PC-9 (cell line): ENCODE measurements around the gene SCN1B. TPM values are rescaled to one million over a fixed set of nuclear protein-coding genes. Genes with fewer than 3 reads are reported as not detected.

Experiments used
- BruUV-seq: library from RNA; stranded (reverse); fragments of 400-500 nt; replicated peaks from 2 replicates; lab custom pipeline; 2021; lab: Mats Ljungman, UMichigan
- CTCF ChIA-PET: fragments of 300-600 bp; sonication (Branson Sonifier 250); formaldehyde crosslinking; loops from one replicate; lab custom pipeline; 2022; ENCODE audit warnings: antibody characterized with exemption; lab: Charles Lee
- POLR2A ChIA-PET: fragments of 300-600 bp; sonication (Branson Sonifier 250); formaldehyde crosslinking; loops from one replicate; lab custom pipeline; 2022; ENCODE audit warnings: antibody characterized with exemption; ENCODE audit not compliant: unreplicated experiment; lab: Charles Lee
- DNase-seq, 2 experiments: peaks; one replicate each; pipeline versions ENCODE4 v3.0.0 to v3.0.0-alpha.2; 2015 to 2022; ENCODE audit warnings: mixed read lengths in 1 of 2
- H2AFZ ChIP-seq: fragments of 200-600 bp; sonication (generic); 2 replicates; pipeline ENCODE4 v1.8.1; 2017; ENCODE audit warnings: antibody characterized with exemption
- H3F3A ChIP-seq: fragments of 200-600 bp; sonication (generic); 2 replicates; pipeline ENCODE4 v1.8.1; 2017; ENCODE audit warnings: antibody characterized with exemption, mild to moderate bottlenecking, low read depth; ENCODE audit not compliant: insufficient read depth
- H3K27ac ChIP-seq: fragments of 200-600 bp; sonication (generic); 2 replicates; pipeline ENCODE4 v1.6.1; 2016; ENCODE audit warnings: mixed run types
- H3K27me3 ChIP-seq: fragments of 200-600 bp; sonication (generic); 2 replicates; pipeline ENCODE4 v1.6.1; 2016; ENCODE audit warnings: low read depth, mixed run types; ENCODE audit not compliant: insufficient read depth
- H3K36me3 ChIP-seq: fragments of 200-600 bp; sonication (generic); 2 replicates; pipeline ENCODE4 v1.6.1; 2016; ENCODE audit warnings: low read depth, mixed run types
- H3K4me1 ChIP-seq: fragments of 200-600 bp; sonication (generic); replicated peaks from 2 replicates; pipeline ENCODE4 v1.6.1; 2016; ENCODE audit warnings: mixed run types; ENCODE audit not compliant: insufficient read depth
- H3K4me2 ChIP-seq: fragments of 200-600 bp; sonication (generic); 2 replicates; pipeline ENCODE4 v1.6.1; 2017; ENCODE audit warnings: mixed run types
- H3K4me3 ChIP-seq: fragments of 200-600 bp; sonication (generic); 2 replicates; pipeline ENCODE4 v1.6.1; 2016; ENCODE audit warnings: mixed run types
- H3K79me2 ChIP-seq: fragments of 200-600 bp; sonication (generic); 2 replicates; pipeline ENCODE4 v1.6.1; 2017; ENCODE audit warnings: low read depth, mixed run types
- H3K9me2 ChIP-seq: fragments of 200-600 bp; sonication (generic); 2 replicates; pipeline ENCODE4 v1.8.1; 2017; ENCODE audit warnings: mild to moderate bottlenecking; ENCODE audit not compliant: insufficient read depth
- H3K9me3 ChIP-seq: fragments of 200-600 bp; sonication (generic); 2 replicates; pipeline ENCODE4 v1.8.1; 2016; ENCODE audit warnings: low read depth; ENCODE audit not compliant: insufficient read depth
- H4K20me1 ChIP-seq: fragments of 200-600 bp; sonication (generic); 2 replicates; pipeline ENCODE4 v1.8.1; 2017; ENCODE audit not compliant: insufficient read depth
- EZH2 ChIP-seq: fragments of 200-600 bp; sonication (generic); IDR thresholded peaks from 2 replicates; pipeline ENCODE4 v1.8.0; 2017; ENCODE audit warnings: antibody characterized with exemption, low read depth
- intact Hi-C: fragments of 100-400 bp; cut with micrococcal nuclease; formaldehyde crosslinking; loops from one replicate; pipeline ENCODE4 v1.10.0; 2022; ENCODE audit not compliant: unreplicated experiment
- total RNA-seq: library from RNA; stranded (reverse); gene quantifications from 2 replicates; pipeline ENCODE4 v1.2.3, GENCODE V29; 2021
- TF ChIP-seq, protein P1 (sequence below): fragments of 200-600 bp; sonication (generic); conservative IDR thresholded peaks from 2 replicates; pipeline ENCODE4 v1.6.1; 2017; ENCODE audit warnings: mixed run types, antibody characterized with exemption, mild to moderate bottlenecking, moderate library complexity

The SCN1B gene
- total RNA-seq, 1 experiment from 2014 or later = 2.4 TPM

DNA sequence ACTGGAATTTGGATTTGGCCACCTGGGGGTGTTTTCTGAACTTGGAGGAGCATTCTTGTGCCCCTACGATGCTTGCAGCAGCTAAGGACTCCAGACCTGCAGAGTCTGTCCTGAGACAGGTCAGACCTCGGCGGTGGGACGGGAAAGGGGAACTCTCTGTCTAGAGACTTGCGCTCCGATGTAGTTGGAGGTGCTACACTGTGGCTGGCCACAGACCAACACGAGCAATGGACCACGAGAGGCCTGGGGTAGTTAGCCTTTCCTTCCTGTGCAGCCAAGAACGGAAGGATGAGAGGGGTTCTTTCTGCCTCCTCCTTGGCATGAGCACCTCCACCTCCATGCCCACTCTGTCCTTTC is 36.0 kb upstream of the SCN1B start:
- no peak overlapping the region for H3K27ac ChIP-seq
- intact Hi-C loops = no loop called here
- ChIA-PET CTCF (no interaction called here), POLR2A (no interaction called here)
- no peaks in the 10 kb centered on the region for H4K20me1 ChIP-seq
- H3K36me3 ChIP-seq = no peaks in the 10 kb centered on the region
- no peaks in the 10 kb centered on the region for H3K79me2 ChIP-seq
- TF ChIP-seq, protein P1, sequence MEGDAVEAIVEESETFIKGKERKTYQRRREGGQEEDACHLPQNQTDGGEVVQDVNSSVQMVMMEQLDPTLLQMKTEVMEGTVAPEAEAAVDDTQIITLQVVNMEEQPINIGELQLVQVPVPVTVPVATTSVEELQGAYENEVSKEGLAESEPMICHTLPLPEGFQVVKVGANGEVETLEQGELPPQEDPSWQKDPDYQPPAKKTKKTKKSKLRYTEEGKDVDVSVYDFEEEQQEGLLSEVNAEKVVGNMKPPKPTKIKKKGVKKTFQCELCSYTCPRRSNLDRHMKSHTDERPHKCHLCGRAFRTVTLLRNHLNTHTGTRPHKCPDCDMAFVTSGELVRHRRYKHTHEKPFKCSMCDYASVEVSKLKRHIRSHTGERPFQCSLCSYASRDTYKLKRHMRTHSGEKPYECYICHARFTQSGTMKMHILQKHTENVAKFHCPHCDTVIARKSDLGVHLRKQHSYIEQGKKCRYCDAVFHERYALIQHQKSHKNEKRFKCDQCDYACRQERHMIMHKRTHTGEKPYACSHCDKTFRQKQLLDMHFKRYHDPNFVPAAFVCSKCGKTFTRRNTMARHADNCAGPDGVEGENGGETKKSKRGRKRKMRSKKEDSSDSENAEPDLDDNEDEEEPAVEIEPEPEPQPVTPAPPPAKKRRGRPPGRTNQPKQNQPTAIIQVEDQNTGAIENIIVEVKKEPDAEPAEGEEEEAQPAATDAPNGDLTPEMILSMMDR = no peak
- TF ChIP-seq EZH2 = no peak
- H3K27me3 ChIP-seq = 0 out of 2 replicates have a peak, but pooled peaks cover 4% of the 10 kb centered on the region
- no peaks in the 10 kb centered on the region for H3K9me2 ChIP-seq
- H3K4me2 ChIP-seq = 0 out of 2 replicates have a peak overlapping the region, but pooled peaks have one; percentile 57
- no peak for DNase-seq
- H3F3A ChIP-seq = peaks cover 5% of the 10 kb centered on the region; the same call in 1 of the 2 replicates
- H3K9me3 ChIP-seq = no peaks in the 10 kb centered on the region
- H3K4me1 ChIP-seq = peaks cover 17% of the 10 kb centered on the region
- H3K4me3 ChIP-seq = no peak overlapping the region
- no TSS peak for BruUV-seq
- no peak overlapping the region for H2AFZ ChIP-seq

DNA sequence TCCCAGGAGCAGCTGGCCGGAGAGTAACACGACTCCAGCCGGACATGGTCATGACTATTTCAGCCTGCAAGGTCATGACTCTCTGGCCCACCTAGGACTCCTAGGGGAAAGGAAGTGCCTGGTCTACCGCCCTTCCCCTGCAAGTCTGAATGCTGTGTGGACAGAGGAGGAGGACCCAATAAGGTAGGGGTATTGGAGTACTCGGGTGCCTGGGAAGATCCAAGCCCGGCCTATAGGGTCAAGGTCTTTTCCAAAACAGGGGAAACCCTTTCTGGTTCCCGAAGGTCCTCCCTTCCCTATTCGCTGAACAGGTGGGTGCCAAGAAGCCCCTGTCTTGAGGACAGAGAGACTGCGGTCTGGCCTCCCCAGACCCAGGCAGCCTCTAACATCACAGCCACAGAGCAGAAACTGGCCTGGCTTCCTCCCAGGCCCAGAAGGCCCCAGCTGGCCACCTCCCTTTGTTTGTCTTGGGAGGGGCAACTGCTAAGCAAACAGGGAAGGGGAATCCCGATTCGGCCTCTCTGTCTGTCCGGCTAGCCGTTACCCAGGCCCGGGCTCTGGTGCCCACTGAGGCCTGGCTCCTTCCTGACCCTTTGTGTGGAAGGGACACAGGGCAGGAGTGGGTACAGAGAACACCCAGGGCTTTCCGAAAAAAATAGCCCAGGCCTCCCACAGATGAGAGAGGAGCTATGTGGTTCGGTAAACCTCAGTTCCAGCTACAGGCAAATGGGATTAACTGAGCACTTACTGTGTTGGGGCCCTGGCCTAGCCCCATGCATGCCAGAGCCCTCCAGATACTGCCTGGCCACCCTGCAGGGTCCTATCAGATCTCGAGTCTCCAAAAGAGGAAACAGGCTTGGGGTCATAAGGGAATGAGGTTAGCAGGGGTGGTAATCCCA is 35.4 kb upstream of the SCN1B start:
- Histone ChIP-seq H2AFZ (no peak overlapping the region), H3K4me1 (peaks cover 20% of the 10 kb centered on the region), H3K4me2 (peak overlapping the region; percentile 57), H3K27ac (no peak overlapping the region), H3K9me3 (no peaks in the 10 kb centered on the region), H4K20me1 (no peaks in the 10 kb centered on the region), H3K36me3 (no peaks in the 10 kb centered on the region), H3F3A (peaks cover 5% of the 10 kb centered on the region; the same call in 1 of the 2 replicates), H3K79me2 (no peaks in the 10 kb centered on the region), H3K27me3 (0 out of 2 replicates have a peak, but pooled peaks cover 4% of the 10 kb centered on the region), H3K4me3 (no peak overlapping the region), H3K9me2 (no peaks in the 10 kb centered on the region)
- POLR2A ChIA-PET = no interaction called here
- intact Hi-C loops = no loop called here
- CTCF ChIA-PET = interaction anchor here (0.6 to 0.7 kb wide), 2 partner anchors 19 to 123 kb away, joined by 4 to 7 read pairs; no protein-coding TSS in a partner anchor
- TF ChIP-seq EZH2 = no peak
- no TSS peak for BruUV-seq
- peak; percentile 54 to 60 for DNase-seq

DNA sequence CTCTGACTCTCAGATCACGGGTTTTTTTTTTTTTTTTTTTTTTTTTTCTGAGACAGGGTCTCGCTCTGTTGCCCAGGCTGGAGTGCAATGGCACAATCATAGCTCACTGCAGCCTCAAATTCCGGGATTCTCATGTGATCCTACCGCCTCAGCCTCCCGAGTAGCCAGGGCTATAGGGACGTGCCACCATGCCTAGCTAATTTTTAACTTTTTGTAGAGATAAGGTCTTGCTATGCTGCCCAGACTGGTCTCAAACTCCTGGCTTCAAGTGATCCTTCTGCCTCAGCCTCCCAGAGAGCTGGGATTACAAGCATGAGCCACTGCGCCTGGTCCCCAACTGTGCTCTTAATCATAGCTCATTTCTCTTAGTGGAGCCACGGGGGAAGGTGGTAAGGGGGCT is 34.7 kb upstream of the SCN1B start:
- Histone ChIP-seq H4K20me1 (no peaks in the 10 kb centered on the region), H3F3A (peaks cover 5% of the 10 kb centered on the region; the same call in 1 of the 2 replicates), H3K79me2 (no peaks in the 10 kb centered on the region), H3K27me3 (0 out of 2 replicates have a peak, but pooled peaks cover 4% of the 10 kb centered on the region), H3K27ac (no peak overlapping the region), H3K4me3 (no peak overlapping the region), H2AFZ (no peak overlapping the region), H3K4me2 (no peak overlapping the region; the same call in 1 of the 2 replicates), H3K4me1 (peaks cover 20% of the 10 kb centered on the region), H3K9me3 (no peaks in the 10 kb centered on the region), H3K9me2 (no peaks in the 10 kb centered on the region), H3K36me3 (no peaks in the 10 kb centered on the region)
- TF ChIP-seq EZH2 = no peak
- TF ChIP-seq, protein P1 = no peak
- ChIA-PET CTCF (interaction anchor here (0.6 to 0.7 kb wide), 2 partner anchors 19 to 122 kb away, joined by 4 to 7 read pairs; no protein-coding TSS in a partner anchor), POLR2A (no interaction called here)
- no TSS peak for BruUV-seq
- intact Hi-C loops = no loop called here
- DNase-seq = no peak
